HG02840 (cell line): ENCODE measurements around the gene F9.
A peak's percentile ranks its signal among the peaks of the same experiment; 100 is the strongest.
"Not testable (repeated sequence)": the region's sequence is repeated elsewhere in the genome, so short reads cannot be mapped to it uniquely, and the experiment has no call there.

ENCODE experiments used
- ATAC-seq: cut with Tn5 transposase; IDR thresholded peaks from one replicate; pipeline ENCODE4 v1.9.1; 2021; ENCODE audit warnings: mild to moderate bottlenecking, moderate library complexity, moderate number of reproducible peaks; ENCODE audit not compliant: unreplicated experiment, low FRiP score

The F9 gene

DNA sequence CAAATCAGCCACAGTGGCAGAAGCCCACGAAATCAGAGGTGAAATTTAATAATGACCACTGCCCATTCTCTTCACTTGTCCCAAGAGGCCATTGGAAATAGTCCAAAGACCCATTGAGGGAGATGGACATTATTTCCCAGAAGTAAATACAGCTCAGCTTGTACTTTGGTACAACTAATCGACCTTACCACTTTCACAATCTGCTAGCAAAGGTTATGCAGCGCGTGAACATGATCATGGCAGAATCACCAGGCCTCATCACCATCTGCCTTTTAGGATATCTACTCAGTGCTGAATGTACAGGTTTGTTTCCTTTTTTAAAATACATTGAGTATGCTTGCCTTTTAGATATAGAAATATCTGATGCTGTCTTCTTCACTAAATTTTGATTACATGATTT is at the start of gene F9:
F9 (plus strand) TSS at position 190 of the 400 bp plus-strand sequence; CDS start at position 216, 26 bp downstream.
- no peak for ATAC-seq

DNA sequence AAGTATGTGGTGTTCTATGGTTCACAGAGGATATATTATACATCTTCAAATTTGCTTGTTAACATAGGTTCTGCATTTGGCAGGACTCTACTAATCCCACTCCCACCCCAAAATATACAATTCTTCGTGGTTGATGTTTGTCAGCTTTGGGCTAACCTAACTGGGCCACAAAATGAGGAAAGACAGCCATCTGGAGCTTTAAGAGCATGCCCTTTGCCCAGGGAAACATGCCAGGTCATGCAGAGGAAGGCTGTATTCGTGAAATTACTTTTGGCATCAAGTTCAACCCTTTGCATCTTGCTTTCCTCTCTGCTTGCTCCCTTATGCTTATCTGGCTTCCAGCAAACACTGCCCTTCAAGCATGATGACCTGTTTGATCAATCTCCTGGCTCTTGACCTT is 46.8 kb upstream of the F9 start:
- no peak for ATAC-seq

DNA sequence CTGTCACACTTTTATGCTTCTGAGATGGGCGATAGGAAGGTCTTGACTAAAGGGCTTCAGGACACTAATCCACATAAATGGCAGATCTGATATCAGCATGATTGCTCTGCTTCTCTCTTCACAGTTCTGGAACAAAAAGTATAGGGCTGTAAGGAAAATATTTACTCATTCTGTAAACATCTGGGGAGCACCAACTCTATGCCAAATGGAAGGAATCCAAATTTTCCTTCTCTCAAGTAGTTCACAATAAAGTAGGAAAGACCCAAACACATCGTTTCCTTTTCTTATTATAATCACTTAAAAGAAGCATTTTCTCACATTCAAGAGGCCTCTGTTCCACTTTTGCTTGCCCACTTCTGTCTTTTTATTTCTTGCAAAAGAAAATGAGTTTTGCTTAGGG is 45.9 kb upstream of the F9 start:
- no peak for ATAC-seq

- no peak for ATAC-seq
Observed at GRCh38 chrX:139495324-139495723, 35.2 kb upstream of the F9 start.

DNA sequence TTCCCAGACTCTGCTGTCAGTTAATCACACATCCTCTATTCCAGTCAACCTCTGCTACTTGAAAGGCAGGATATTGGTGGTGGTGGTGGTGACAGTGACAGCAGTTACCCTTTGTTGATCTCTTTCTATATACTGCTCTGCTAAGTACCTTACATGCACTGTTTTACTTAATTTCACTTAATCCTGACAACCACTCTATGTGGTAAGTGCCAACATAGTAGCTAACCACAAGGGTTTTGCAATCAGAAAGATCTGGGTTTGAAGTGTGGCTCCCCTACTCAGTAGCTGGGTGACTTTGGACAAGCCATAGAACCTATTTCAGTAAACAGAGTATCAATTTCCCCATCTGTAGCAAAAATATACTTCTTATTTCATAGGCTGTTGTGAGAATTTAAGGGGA is 24.2 kb upstream of the F9 start:
- no peak for ATAC-seq

DNA sequence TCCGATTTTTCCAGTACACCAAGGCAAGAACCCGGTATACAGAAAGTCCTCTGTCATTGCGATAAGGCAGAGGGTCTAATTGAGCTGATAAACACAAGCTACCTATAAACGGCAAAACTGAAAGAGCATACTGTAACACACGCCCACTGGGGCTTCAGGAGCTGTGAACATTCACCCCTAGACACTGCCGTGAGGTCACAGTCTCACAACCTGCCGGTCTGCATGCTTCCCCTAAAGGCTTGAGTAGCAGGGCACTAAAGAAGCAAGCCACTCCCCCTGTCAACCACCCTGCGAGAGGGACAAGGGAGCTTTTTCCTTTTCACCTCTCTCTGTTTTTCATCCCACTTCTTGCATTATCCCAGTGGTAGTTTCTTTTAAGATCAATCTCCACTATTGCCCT is 22.4 kb upstream of the F9 start:
- no peak for ATAC-seq

DNA sequence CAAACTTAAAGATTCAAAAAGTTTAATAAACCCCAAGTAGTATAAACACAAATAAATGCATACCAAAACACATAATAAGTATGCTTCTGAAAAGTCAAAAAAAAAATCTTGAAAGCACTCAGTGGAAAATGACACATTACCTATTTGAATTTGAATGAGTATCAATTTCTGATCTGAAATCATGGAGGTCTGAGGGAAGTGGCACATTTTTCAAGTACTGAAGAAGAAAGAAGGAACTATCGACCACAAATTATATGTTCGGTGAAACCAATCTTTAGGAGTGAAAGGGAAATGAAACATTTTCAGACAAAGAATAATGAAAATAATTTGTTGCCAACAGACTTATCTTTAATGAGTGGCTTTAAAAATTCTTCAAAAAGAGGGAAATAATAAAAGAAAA is 12.1 kb upstream of the F9 start:
- no peak for ATAC-seq

GRCh38 chrX:139528829-139529228 is 1.7 kb upstream of the F9 start:
- not testable (repeated sequence) for ATAC-seq

DNA sequence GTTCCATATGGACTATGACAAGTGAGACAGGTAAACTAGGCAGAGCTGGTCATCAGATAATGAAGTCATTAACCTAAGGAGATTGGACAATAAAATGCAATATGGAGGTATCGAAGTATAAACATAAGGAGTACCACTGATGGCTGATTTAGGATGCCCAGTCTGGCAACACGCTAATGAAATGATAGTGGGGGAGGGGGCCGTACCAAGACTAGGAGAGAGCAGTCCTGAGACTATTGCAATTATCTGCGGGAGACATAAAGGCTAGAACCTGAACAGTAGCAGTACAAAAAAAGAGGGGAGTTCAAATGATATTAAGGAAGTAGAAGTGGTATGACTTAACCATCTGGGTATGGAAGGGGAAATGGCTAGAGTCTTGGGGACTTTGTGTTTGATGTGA is 2.3 kb downstream of the F9 start:
- no peak for ATAC-seq

DNA sequence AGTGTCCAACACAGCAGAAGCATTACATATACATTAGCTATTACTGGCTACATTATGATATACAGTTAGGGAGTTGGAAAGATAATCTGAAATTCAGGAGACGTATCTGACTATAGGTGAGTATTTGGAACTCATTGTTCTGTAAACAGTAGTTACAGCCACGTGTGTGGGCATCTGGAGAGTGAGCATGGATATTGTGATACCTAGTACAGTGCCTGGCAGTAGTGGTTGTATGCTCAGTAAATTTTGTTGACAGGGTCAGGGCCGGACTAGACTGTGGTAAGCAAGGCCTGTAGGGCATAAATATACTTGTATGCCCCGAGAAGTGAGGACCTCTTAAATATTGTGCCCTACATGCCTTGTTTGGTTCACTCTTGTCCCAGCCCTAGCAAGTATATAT is 2.9 kb downstream of the F9 start:
- ATAC-seq, result no peak

DNA sequence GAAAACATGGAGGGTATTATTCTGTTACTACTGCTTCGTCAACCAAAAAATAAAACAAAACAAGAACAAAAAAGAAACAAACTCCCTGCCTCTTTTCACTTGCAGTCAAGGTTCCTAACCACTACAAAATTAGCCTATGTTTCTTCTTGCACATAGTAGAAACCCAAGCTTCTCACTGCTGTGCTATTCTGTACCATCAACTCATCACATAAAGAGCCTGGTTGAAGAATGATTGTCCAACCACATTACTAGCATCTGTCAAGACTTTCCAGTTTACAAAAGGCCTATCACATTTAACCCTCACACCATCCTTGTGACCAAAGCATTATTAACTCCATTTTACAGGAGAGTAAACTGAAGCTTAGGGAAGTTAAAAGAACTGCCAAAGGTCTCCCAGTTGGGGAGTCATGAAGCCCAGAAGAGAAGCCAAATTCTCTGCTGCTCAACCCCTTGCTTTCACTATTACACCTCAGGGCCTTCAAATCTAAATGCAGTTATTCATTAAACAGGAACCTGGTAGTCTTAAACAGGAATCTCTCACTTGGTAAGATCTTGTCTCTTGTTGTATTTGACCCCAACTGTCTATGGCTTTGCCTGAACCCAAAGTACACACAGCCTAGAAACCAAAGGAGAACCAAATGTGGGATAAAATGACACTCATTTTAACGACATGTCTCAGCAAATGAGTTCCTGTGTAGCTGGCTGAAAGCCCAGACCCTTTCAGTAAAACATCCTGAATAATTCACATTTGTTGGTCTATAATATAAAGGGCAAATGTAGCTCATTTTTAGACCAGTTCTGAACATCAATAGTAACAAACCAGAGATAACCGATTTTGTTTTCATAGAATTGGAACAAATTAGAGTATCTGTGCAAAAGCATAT is 8.6 kb downstream of the F9 start:
- ATAC-seq, result peak; percentile 71

DNA sequence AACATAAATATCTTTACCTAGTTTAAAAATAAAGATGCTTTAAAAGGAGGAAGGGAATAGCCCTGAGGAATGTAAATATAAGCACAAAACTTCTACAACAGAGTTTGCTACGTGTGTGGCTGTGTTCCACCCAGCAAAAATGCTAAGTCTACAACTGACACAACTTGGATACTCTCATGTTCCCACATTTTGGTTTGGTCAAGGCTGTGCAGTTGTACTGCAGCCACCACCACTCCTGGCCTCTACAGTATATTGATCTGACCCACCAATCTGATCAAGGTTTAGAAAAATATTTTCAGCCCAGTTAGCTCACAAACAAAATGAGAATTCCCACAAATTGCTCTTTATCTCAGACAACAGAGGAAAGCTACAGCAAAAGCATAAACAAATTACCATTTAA is 12.1 kb downstream of the F9 start:
- no peak for ATAC-seq

DNA sequence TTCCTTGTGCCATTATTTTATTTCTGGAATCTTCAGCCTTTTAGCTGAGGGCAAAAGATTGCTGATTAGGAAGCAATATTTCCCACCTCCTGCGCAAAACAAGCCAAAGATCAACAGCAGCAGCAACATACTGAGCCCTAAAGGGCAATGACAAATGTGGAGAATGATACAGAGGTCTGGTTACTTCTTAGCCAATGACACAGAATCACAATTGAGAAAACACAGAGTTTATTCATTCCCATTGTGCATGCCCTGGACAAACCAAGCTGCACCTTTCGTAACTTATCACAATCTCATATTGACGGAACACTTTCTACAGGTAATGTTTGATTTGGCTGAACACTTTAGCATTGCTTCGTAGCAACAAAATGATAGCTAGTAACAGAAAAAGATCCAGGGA is 13.4 kb downstream of the F9 start:
- ATAC-seq, result no peak

- ATAC-seq, result no peak
Observed at GRCh38 chrX:139544591-139544990, 14.1 kb downstream of the F9 start.

DNA sequence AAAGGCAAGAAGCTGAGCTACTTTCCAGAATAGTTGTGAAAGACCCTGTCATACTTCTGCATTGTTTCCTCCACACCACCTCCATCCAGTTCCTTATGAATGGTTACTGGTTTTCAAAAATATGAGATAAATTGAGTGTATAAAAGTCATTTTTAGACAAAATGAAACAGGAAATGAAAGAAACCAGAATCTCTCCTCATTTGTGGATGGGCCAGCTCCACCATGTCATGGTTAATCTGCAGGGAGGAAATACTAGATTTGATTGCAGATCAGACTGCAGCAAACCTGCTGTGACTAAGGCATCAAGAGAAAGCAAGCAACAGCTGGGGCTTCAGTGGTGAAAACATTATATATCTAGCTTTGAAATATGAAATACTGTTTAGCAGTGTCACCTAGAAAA is 23.8 kb downstream of the F9 start:
- ATAC-seq, result peak; percentile 31

DNA sequence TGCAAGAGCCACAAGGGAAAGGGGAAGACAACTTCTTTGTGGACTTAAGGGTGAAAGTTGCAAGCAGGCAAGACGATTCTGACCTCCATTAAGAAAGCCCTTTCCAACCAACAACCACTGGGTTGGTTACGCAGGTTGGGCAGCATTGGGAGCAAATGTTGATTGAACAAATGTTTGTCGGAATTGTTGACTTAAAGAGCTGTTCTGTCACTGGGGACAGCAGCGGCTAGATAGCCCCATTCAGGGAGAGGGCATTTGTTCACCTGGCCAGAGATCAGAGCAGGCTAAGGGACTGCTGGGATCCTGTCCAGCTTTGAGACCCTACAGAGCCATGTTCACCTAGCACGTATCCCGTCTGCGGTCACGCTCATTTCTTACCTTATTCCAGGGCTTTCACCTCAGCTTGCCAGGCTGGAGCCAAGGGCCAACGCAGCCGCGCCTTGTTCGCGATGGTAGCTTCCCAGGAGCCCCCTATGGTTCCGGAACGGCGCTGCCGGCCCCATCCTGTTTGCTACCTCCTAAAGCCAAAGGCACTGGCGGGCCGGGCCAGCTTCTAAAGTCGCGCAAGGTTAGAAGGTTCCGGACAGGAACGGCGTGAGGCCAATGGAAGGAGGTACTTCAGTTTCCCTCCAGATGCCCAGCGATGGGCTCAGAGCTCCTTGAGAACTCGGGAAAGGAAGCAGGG is 24.6 kb downstream of the F9 start:
- ATAC-seq, result no peak

GRCh38 chrX:139559383-139560042 is 29.0 kb downstream of the F9 start:
- ATAC-seq, result peak; percentile 78

GRCh38 chrX:139560221-139560620 is 29.7 kb downstream of the F9 start:
- ATAC-seq, result no peak

DNA sequence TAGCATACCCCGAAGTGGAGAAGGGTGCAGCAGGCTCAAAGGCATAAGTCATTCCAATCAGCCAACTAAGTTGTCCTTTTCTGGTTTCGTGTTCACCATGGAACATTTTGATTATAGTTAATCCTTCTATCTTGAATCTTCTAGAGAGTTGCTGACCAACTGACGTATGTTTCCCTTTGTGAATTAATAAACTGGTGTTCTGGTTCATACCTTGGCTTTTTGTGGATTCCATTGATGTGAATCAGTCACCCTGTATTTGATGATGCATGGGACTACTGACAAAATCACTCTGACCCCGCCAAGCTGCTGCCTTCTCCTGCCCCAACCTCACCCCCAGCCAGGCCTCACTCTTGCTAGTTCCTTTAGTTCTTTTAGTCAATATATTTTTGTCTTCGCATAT is 32.7 kb downstream of the F9 start:
- ATAC-seq, result no peak

DNA sequence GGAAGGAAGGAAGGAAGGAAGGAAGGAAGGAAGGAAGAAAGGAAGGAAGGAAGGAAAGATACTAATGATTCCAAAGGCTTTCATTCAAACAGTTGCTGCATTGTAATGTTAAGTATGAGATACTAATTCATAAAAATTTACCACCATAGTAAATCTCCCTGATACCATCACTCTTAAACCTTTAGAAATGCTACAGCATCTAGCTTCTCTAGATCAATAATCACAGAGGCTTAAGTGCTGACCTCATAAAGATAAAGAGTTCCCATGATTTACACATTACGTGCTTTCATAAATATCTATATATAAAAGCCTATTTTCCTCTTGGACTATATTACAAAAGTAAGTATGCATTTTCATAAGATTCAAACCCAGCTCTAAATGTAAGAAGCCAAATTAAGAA is 36.4 kb downstream of the F9 start:
- ATAC-seq, result no peak

GRCh38 chrX:139581068-139581467 is 50.5 kb downstream of the F9 start:
- no peak for ATAC-seq
